A549 (cell line): ENCODE measurements around the gene BMERB1.

ENCODE experiments used
- BHLHE40 ChIP-seq: IDR thresholded peaks from 2 replicates; pipeline ENCODE4 v1.6.1; 2012; ENCODE audit warnings: low read depth, low read length, inconsistent platforms
- CEBPB ChIP-seq, 2 experiments: fragments of >200 bp in 1 of 2; sonication (Bioruptor Twin) in 1 of 2; formaldehyde crosslinking in 1 of 2; IDR thresholded peaks; 2 replicates each; pipeline ENCODE4 v1.6.1; 2012 to 2016
- EHMT2 ChIP-seq: fragments of 200-600 bp; sonication (generic); IDR thresholded peaks from 2 replicates; pipeline ENCODE4 v1.6.1; 2016; ENCODE audit warnings: antibody characterized with exemption, low read depth, mild to moderate bottlenecking, moderate library complexity
- EP300 ChIP-seq, 2 experiments: fragments of >200 bp; sonication (Bioruptor Twin); formaldehyde crosslinking; IDR thresholded peaks; 2 replicates in 1 of 2; 3 replicates in 1 of 2; pipeline ENCODE4 v1.6.1; 2016 to 2017
- HMGXB4 ChIP-seq: fragments of 250-450 bp; sonication (Bioruptor Pico); IDR thresholded peaks from 2 replicates; pipeline ENCODE4 v1.5.0; 2021; ENCODE audit warnings: mild to moderate bottlenecking, moderate library complexity, borderline replicate concordance
- NFE2L2 ChIP-seq: fragments of 150-350 bp; conservative IDR thresholded peaks from 2 replicates; pipeline ENCODE4 v1.6.1; 2014; ENCODE audit warnings: low read length
- NR3C1 ChIP-seq: fragments of >200 bp; sonication (Bioruptor Twin); formaldehyde crosslinking; IDR thresholded peaks from 3 replicates; pipeline ENCODE4 v1.6.1; 2017
- POLR2A ChIP-seq: IDR thresholded peaks from 2 replicates; pipeline ENCODE4 v1.6.1; 2012; ENCODE audit warnings: mild to moderate bottlenecking, low read length
- RCOR1 ChIP-seq: fragments of 150-350 bp; IDR thresholded peaks from 2 replicates; pipeline ENCODE4 v1.6.1; 2014; ENCODE audit warnings: antibody characterized with exemption, low read length, low read depth
- RFX5 ChIP-seq: fragments of 450-650 bp; IDR thresholded peaks from 2 replicates; pipeline ENCODE4 v1.7.1; 2014; ENCODE audit warnings: antibody characterized with exemption, mild to moderate bottlenecking, moderate library complexity
- SREBF2 ChIP-seq: fragments of 450-650 bp; IDR thresholded peaks from 2 replicates; pipeline ENCODE4 v1.6.1; 2014; ENCODE audit warnings: mild to moderate bottlenecking, moderate library complexity
- ZFP36 ChIP-seq: fragments of 450-650 bp; IDR thresholded peaks from 2 replicates; pipeline ENCODE4 v1.6.1; 2014; ENCODE audit warnings: borderline replicate concordance; ENCODE audit not compliant: partially characterized antibody
- TF ChIP-seq, protein P1 (sequence below): fragments of >200 bp; sonication (Bioruptor Twin); formaldehyde crosslinking; IDR thresholded peaks from 3 replicates; pipeline ENCODE4 v1.5.1; 2016
- TF ChIP-seq, protein P2 (sequence below): fragments of 200-600 bp; sonication (generic); IDR thresholded peaks from 2 replicates; pipeline ENCODE4 v1.6.1; 2016; ENCODE audit warnings: antibody characterized with exemption, mild to moderate bottlenecking, moderate library complexity

GRCh38 chr16:15572329-15573001 is 138.1 kb downstream of the BMERB1 start:
- TF ChIP-seq, protein P1, sequence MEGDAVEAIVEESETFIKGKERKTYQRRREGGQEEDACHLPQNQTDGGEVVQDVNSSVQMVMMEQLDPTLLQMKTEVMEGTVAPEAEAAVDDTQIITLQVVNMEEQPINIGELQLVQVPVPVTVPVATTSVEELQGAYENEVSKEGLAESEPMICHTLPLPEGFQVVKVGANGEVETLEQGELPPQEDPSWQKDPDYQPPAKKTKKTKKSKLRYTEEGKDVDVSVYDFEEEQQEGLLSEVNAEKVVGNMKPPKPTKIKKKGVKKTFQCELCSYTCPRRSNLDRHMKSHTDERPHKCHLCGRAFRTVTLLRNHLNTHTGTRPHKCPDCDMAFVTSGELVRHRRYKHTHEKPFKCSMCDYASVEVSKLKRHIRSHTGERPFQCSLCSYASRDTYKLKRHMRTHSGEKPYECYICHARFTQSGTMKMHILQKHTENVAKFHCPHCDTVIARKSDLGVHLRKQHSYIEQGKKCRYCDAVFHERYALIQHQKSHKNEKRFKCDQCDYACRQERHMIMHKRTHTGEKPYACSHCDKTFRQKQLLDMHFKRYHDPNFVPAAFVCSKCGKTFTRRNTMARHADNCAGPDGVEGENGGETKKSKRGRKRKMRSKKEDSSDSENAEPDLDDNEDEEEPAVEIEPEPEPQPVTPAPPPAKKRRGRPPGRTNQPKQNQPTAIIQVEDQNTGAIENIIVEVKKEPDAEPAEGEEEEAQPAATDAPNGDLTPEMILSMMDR: no peak
- TF ChIP-seq SREBF2: no peak
- no peak for TF ChIP-seq NR3C1
- no peak for TF ChIP-seq RCOR1
- no peak for TF ChIP-seq RFX5
- TF ChIP-seq EP300 (IDR thresholded peaks at IDR 0.05): peak in 1 of 2 experiments; percentile 35; a peak in 1 of 5 replicates
- TF ChIP-seq POLR2A: no peak
- no peak for TF ChIP-seq HMGXB4
- no peak for TF ChIP-seq ZFP36
- no peak for TF ChIP-seq EHMT2
- peak; percentile 78 to 92 for TF ChIP-seq CEBPB (IDR thresholded peaks at IDR 0.05)
- TF ChIP-seq, protein P2, sequence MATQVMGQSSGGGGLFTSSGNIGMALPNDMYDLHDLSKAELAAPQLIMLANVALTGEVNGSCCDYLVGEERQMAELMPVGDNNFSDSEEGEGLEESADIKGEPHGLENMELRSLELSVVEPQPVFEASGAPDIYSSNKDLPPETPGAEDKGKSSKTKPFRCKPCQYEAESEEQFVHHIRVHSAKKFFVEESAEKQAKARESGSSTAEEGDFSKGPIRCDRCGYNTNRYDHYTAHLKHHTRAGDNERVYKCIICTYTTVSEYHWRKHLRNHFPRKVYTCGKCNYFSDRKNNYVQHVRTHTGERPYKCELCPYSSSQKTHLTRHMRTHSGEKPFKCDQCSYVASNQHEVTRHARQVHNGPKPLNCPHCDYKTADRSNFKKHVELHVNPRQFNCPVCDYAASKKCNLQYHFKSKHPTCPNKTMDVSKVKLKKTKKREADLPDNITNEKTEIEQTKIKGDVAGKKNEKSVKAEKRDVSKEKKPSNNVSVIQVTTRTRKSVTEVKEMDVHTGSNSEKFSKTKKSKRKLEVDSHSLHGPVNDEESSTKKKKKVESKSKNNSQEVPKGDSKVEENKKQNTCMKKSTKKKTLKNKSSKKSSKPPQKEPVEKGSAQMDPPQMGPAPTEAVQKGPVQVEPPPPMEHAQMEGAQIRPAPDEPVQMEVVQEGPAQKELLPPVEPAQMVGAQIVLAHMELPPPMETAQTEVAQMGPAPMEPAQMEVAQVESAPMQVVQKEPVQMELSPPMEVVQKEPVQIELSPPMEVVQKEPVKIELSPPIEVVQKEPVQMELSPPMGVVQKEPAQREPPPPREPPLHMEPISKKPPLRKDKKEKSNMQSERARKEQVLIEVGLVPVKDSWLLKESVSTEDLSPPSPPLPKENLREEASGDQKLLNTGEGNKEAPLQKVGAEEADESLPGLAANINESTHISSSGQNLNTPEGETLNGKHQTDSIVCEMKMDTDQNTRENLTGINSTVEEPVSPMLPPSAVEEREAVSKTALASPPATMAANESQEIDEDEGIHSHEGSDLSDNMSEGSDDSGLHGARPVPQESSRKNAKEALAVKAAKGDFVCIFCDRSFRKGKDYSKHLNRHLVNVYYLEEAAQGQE: no peak
- TF ChIP-seq NFE2L2: no peak
- no peak for TF ChIP-seq BHLHE40
